SK-N-MC (cell line): ENCODE data around the gene SH3RF3.

Source experiments
- DNase-seq: peaks from one replicate; pipeline ENCODE4 v3.0.0-alpha.2; 2011; ENCODE audit warnings: low read depth, low spot score
- H3K27ac ChIP-seq: fragments of 200-600 bp; sonication (generic); 2 replicates; pipeline ENCODE4 v1.5.1; 2016; ENCODE audit warnings: mixed run types
- H3K36me3 ChIP-seq: fragments of 200-600 bp; sonication (generic); 2 replicates; pipeline ENCODE4 v1.6.1; 2017; ENCODE audit warnings: antibody characterized with exemption, low read length, mixed read lengths; ENCODE audit not compliant: insufficient read depth
- H3K4me3 ChIP-seq: fragments of 200-600 bp; sonication (generic); 2 replicates; pipeline ENCODE4 v1.5.1; 2016
- H3K9ac ChIP-seq: fragments of 200-600 bp; sonication (generic); 2 replicates; pipeline ENCODE4 v1.8.0; 2017; ENCODE audit warnings: mixed run types, mixed read lengths; ENCODE audit not compliant: insufficient read length
- H3K9me3 ChIP-seq: fragments of 200-600 bp; sonication (generic); 2 replicates; pipeline ENCODE4 v1.6.1; 2017; ENCODE audit warnings: low read depth, mild to moderate bottlenecking, antibody characterized with exemption, low read length, moderate library complexity, mixed read lengths
- EZH2 ChIP-seq: fragments of 200-600 bp; sonication (generic); IDR thresholded peaks from one replicate; pipeline ENCODE4 v1.6.1; 2017; ENCODE audit warnings: antibody characterized with exemption
- FOXP2 ChIP-seq: optimal IDR thresholded peaks from 2 replicates; pipeline ENCODE3; 2011; ENCODE audit warnings: mild to moderate bottlenecking, moderate library complexity; ENCODE audit not compliant: insufficient read depth; ENCODE audit errors: extremely low read length, control extremely low read depth
- POLR2AphosphoS5 ChIP-seq: IDR thresholded peaks from 2 replicates; pipeline ENCODE4 v1.6.1; 2012; ENCODE audit warnings: mild to moderate bottlenecking, low read depth, low read length, borderline replicate concordance

Gene SH3RF3

GRCh38 chr2:109321570-109321969 is 192.6 kb downstream of the SH3RF3 start:
- no peak for TF ChIP-seq EZH2
- no peak for TF ChIP-seq FOXP2
- no peak for TF ChIP-seq POLR2AphosphoS5
- no peak for DNase-seq
- 0 out of 2 replicates have a peak overlapping the region, but pooled peaks have one; percentile 23 for H3K27ac ChIP-seq
- H3K4me3 ChIP-seq: peak overlapping the region; percentile 41; the same call in 1 of the 2 replicates
- no peak overlapping the region for H3K9ac ChIP-seq
- no peaks in the 10 kb centered on the region for H3K36me3 ChIP-seq
- no peaks in the 10 kb centered on the region for H3K9me3 ChIP-seq

GRCh38 chr2:109322111-109322510 is 193.1 kb downstream of the SH3RF3 start:
- peak overlapping the region; percentile 41 for H3K4me3 ChIP-seq
- no peak for TF ChIP-seq FOXP2
- TF ChIP-seq POLR2AphosphoS5: no peak
- TF ChIP-seq EZH2: no peak
- H3K9me3 ChIP-seq: no peaks in the 10 kb centered on the region
- no peak for DNase-seq
- peak overlapping the region; percentile 23; the same call in 1 of the 2 replicates for H3K27ac ChIP-seq
- H3K36me3 ChIP-seq: no peaks in the 10 kb centered on the region
- H3K9ac ChIP-seq: no peak overlapping the region

GRCh38 chr2:109322641-109323040 is 193.6 kb downstream of the SH3RF3 start:
- H3K9me3 ChIP-seq: no peaks in the 10 kb centered on the region
- H3K9ac ChIP-seq: no peak overlapping the region
- H3K4me3 ChIP-seq: no peak overlapping the region
- no peaks in the 10 kb centered on the region for H3K36me3 ChIP-seq
- peak overlapping the region; percentile 10; the same call in 1 of the 2 replicates for H3K27ac ChIP-seq
- TF ChIP-seq FOXP2: no peak
- TF ChIP-seq EZH2: no peak
- TF ChIP-seq POLR2AphosphoS5: no peak
- DNase-seq: no peak

- Histone ChIP-seq H3K9ac (no peak overlapping the region), H3K27ac (no peak overlapping the region), H3K36me3 (no peaks in the 10 kb centered on the region), H3K4me3 (no peak overlapping the region), H3K9me3 (no peaks in the 10 kb centered on the region)
- no peak for DNase-seq
- no peak for TF ChIP-seq FOXP2
- no peak for TF ChIP-seq POLR2AphosphoS5
- no peak for TF ChIP-seq EZH2
Measured at GRCh38 chr2:109324861-109325260, 195.9 kb downstream of the SH3RF3 start.

- Histone ChIP-seq H3K4me3 (no peak overlapping the region), H3K9ac (no peak overlapping the region), H3K9me3 (no peaks in the 10 kb centered on the region), H3K27ac (no peak overlapping the region), H3K36me3 (no peaks in the 10 kb centered on the region)
- DNase-seq: no peak
- no peak for TF ChIP-seq POLR2AphosphoS5
- TF ChIP-seq FOXP2: no peak
- TF ChIP-seq EZH2: no peak
Measured at GRCh38 chr2:109325570-109325969, 196.6 kb downstream of the SH3RF3 start.

- TF ChIP-seq FOXP2 (no peak), EZH2 (no peak), POLR2AphosphoS5 (no peak)
- no peak overlapping the region for H3K27ac ChIP-seq
- H3K36me3 ChIP-seq: no peaks in the 10 kb centered on the region
- no peak overlapping the region for H3K4me3 ChIP-seq
- H3K9me3 ChIP-seq: no peaks in the 10 kb centered on the region
- H3K9ac ChIP-seq: no peak overlapping the region
- DNase-seq: no peak
Measured at GRCh38 chr2:109326306-109326705, 197.3 kb downstream of the SH3RF3 start.

GRCh38 chr2:109330056-109330455 is 201.1 kb downstream of the SH3RF3 start:
- H3K27ac ChIP-seq: no peak overlapping the region
- no peaks in the 10 kb centered on the region for H3K9me3 ChIP-seq
- no peak overlapping the region for H3K4me3 ChIP-seq
- no peak for TF ChIP-seq EZH2
- DNase-seq: no peak
- no peaks in the 10 kb centered on the region for H3K36me3 ChIP-seq
- no peak overlapping the region for H3K9ac ChIP-seq

- no peaks in the 10 kb centered on the region for H3K9me3 ChIP-seq
- TF ChIP-seq EZH2 (no peak), FOXP2 (no peak), POLR2AphosphoS5 (no peak)
- H3K36me3 ChIP-seq: no peaks in the 10 kb centered on the region
- no peak overlapping the region for H3K27ac ChIP-seq
- H3K4me3 ChIP-seq: no peak overlapping the region
- DNase-seq: no peak
- H3K9ac ChIP-seq: no peak overlapping the region
Measured at GRCh38 chr2:109331081-109331480, 202.1 kb downstream of the SH3RF3 start.

GRCh38 chr2:109331896-109332848 is 203.2 kb downstream of the SH3RF3 start:
- no peak overlapping the region for H3K9ac ChIP-seq
- H3K9me3 ChIP-seq: no peaks in the 10 kb centered on the region
- no peak for DNase-seq
- no peak for TF ChIP-seq EZH2
- TF ChIP-seq POLR2AphosphoS5: no peak
- TF ChIP-seq FOXP2: no peak
- no peak overlapping the region for H3K27ac ChIP-seq
- H3K4me3 ChIP-seq: peak overlapping the region; percentile 33; the same call in 1 of the 2 replicates
- H3K36me3 ChIP-seq: no peaks in the 10 kb centered on the region
